OCI-LY7 (cell line): Measurements from ENCODE around the gene DOLPP1.

Experiments used
- CTCF ChIP-seq: fragments of 200-600 bp; sonication (generic); conservative IDR thresholded peaks from 2 replicates; pipeline ENCODE4 v1.5.1; 2014; ENCODE audit warnings: mild to moderate bottlenecking, antibody characterized with exemption, low read length, moderate library complexity, mixed read lengths
- EZH2phosphoT487 ChIP-seq: fragments of 200-600 bp; sonication (generic); IDR thresholded peaks from 2 replicates; pipeline ENCODE4 v1.6.1; 2018; ENCODE audit warnings: low read depth, borderline replicate concordance, mild to moderate bottlenecking, mixed run types, antibody characterized with exemption, low read length, moderate library complexity, mixed read lengths

GRCh38 chr9:129138144-129138462, 57.2 kb downstream of the DOLPP1 start:
- TF ChIP-seq CTCF = no peak
- no peak for TF ChIP-seq EZH2phosphoT487
